GM12878 (cell line): ENCODE results near the gene XRN2. TPM values are rescaled to one million over a fixed set of nuclear protein-coding genes. Genes with fewer than 3 reads are reported as not detected.

Experiments
- ATAC-seq: fragments of 200-7000 bp; cut with Tn5 transposase; 3 replicates; pipeline ENCODE4 v1.9.1; 2020; ENCODE audit warnings: mild to moderate bottlenecking, moderate library complexity
- BruUV-seq: library from RNA; stranded (reverse); fragments of 400-500 nt; replicated peaks from 2 replicates; lab custom pipeline; 2021; lab: Mats Ljungman, UMichigan
- CTCF ChIA-PET: fragments of 300-600 bp; sonication (Branson Sonifier 250); formaldehyde crosslinking; extraction: SDS; loops from one replicate; lab custom pipeline; 2021; ENCODE audit warnings: inconsistent platforms; lab: Yijun Ruan, JAX
- POLR2A ChIA-PET: fragments of 350-600 bp; formaldehyde crosslinking; extraction: SDS; loops from one replicate; lab custom pipeline; 2021; ENCODE audit warnings: inconsistent platforms; lab: Charles Lee
- RAD21 ChIA-PET: fragments of 300-600 bp; sonication (Branson Sonifier 250); formaldehyde crosslinking; loops from one replicate; lab custom pipeline; 2023; ENCODE audit warnings: antibody characterized with exemption; ENCODE audit not compliant: unreplicated experiment; lab: Charles Lee
- SMC1A ChIA-PET: fragments of 300-600 bp; sonication (Branson Sonifier 250); formaldehyde crosslinking; loops from one replicate; lab custom pipeline; 2023; ENCODE audit not compliant: unreplicated experiment, uncharacterized antibody; lab: Charles Lee
- DNase-seq: peaks from one replicate; pipeline ENCODE4 v3.0.0-alpha.2; 2011; ENCODE audit warnings: low read depth, low spot score
- FAIRE-seq: peaks from 3 replicates; lab custom pipeline; 2011; peaks lifted over from hg19 to GRCh38; lab: Jason Lieb, UNC
- H2AFZ ChIP-seq: 2 replicates; pipeline ENCODE4 v1.6.0; 2011; ENCODE audit warnings: low read depth, low read length, control low read depth; ENCODE audit not compliant: control insufficient read depth
- H3K27ac ChIP-seq: 2 replicates; pipeline ENCODE4 v1.5.1; 2011; ENCODE audit warnings: control low read depth; ENCODE audit not compliant: control insufficient read depth, insufficient read depth
- H3K27me3 ChIP-seq, 2 experiments: replicated peaks in 1 of 2; 2 replicates each; pipeline versions ENCODE4 v1.6.0 to v1.6.1; 2011; ENCODE audit warnings: low read length in 1 of 2; ENCODE audit not compliant: control insufficient read depth in 2 of 2, insufficient read depth in 2 of 2
- H3K36me3 ChIP-seq, 2 experiments: 2 replicates each; pipeline ENCODE4 v1.5.1; 2011; ENCODE audit warnings: low read length in 1 of 2; ENCODE audit not compliant: control insufficient read depth in 2 of 2, insufficient read depth in 2 of 2
- H3K4me1 ChIP-seq: 2 replicates; pipeline ENCODE4 v1.6.1; 2011; ENCODE audit warnings: mild to moderate bottlenecking, low read length, moderate library complexity, mixed read lengths; ENCODE audit not compliant: control insufficient read depth, insufficient read depth
- H3K4me2 ChIP-seq: 2 replicates; pipeline ENCODE4 v1.6.0; 2011; ENCODE audit warnings: control low read depth; ENCODE audit not compliant: control insufficient read depth, insufficient read depth
- H3K4me3 ChIP-seq: fragments of 200-600 bp; sonication (generic); 2 replicates; pipeline ENCODE4 v1.5.1; 2016
- H3K79me2 ChIP-seq: 2 replicates; pipeline ENCODE4 v1.6.0; 2011; ENCODE audit warnings: low read length; ENCODE audit not compliant: control insufficient read depth, insufficient read depth
- H3K9ac ChIP-seq: 2 replicates; pipeline ENCODE4 v1.8.0; 2011; ENCODE audit warnings: low read length, control low read depth, mixed read lengths; ENCODE audit not compliant: control insufficient read depth, insufficient read depth
- H3K9me3 ChIP-seq: replicated peaks from 3 replicates; pipeline ENCODE4 v1.5.1; 2011; ENCODE audit warnings: mild to moderate bottlenecking, low read length; ENCODE audit not compliant: control insufficient read depth, insufficient read depth
- H4K20me1 ChIP-seq: 2 replicates; pipeline ENCODE4 v1.6.0; 2011; ENCODE audit not compliant: control insufficient read depth, insufficient read depth
- ATF3 ChIP-seq: IDR thresholded peaks from 2 replicates; pipeline ENCODE4 v1.6.1; 2011; ENCODE audit warnings: low read depth, mild to moderate bottlenecking, low read length, moderate library complexity, borderline replicate concordance; ENCODE audit errors: extremely low read depth
- BMI1 ChIP-seq: fragments of 450-650 bp; IDR thresholded peaks from 2 replicates; pipeline ENCODE4 v1.6.1; 2016; ENCODE audit warnings: mild to moderate bottlenecking, moderate library complexity, borderline replicate concordance
- CREB1 ChIP-seq: IDR thresholded peaks from 2 replicates; pipeline ENCODE4 v1.6.1; 2012; ENCODE audit warnings: low read depth, mild to moderate bottlenecking, inconsistent platforms
- DPF2 ChIP-seq: fragments of 450-650 bp; IDR thresholded peaks from 2 replicates; pipeline ENCODE4 v1.6.1; 2017; ENCODE audit warnings: mild to moderate bottlenecking
- IKZF1 ChIP-seq: fragments of 450-650 bp; conservative IDR thresholded peaks from 2 replicates; pipeline ENCODE4 v1.6.1; 2017; ENCODE audit warnings: antibody characterized with exemption, mild to moderate bottlenecking
- KDM1A ChIP-seq: fragments of 200-600 bp; sonication (generic); IDR thresholded peaks from 2 replicates; pipeline ENCODE4 v1.6.1; 2016; ENCODE audit warnings: borderline replicate concordance
- MEF2A ChIP-seq: IDR thresholded peaks from 2 replicates; pipeline ENCODE4 v1.6.1; 2011; ENCODE audit warnings: low read depth, mild to moderate bottlenecking, low read length, moderate library complexity; ENCODE audit not compliant: insufficient read depth
- MTA3 ChIP-seq: IDR thresholded peaks from 2 replicates; pipeline ENCODE4 v1.6.1; 2012; ENCODE audit warnings: low read length, inconsistent platforms, borderline replicate concordance
- NBN ChIP-seq: fragments of 450-650 bp; IDR thresholded peaks from 2 replicates; pipeline ENCODE4 v1.6.1; 2016
- NFIC ChIP-seq: IDR thresholded peaks from 2 replicates; pipeline ENCODE4 v1.6.1; 2012; ENCODE audit warnings: low read depth, mild to moderate bottlenecking, inconsistent platforms, low read length, moderate library complexity
- NFYA ChIP-seq: IDR thresholded peaks from 2 replicates; pipeline ENCODE4 v1.6.1; 2011; ENCODE audit warnings: low read depth, mild to moderate bottlenecking, low read length, improper control_type of control experiment, borderline replicate concordance
- RB1 ChIP-seq: fragments of 450-650 bp; formaldehyde crosslinking; IDR thresholded peaks from 2 replicates; pipeline ENCODE4 v1.6.1; 2017; ENCODE audit warnings: mild to moderate bottlenecking, borderline replicate concordance
- SIX5 ChIP-seq: IDR thresholded peaks from 2 replicates; pipeline ENCODE4 v1.6.1; 2011; ENCODE audit warnings: mild to moderate bottlenecking, low read depth, low read length, moderate library complexity; ENCODE audit not compliant: severe bottlenecking
- SREBF2 ChIP-seq: IDR thresholded peaks from 2 replicates; pipeline ENCODE4 v1.6.1; 2012; ENCODE audit warnings: mild to moderate bottlenecking, low read length
- YBX1 ChIP-seq: fragments of 450-650 bp; IDR thresholded peaks from 2 replicates; pipeline ENCODE4 v1.6.1; 2016; ENCODE audit warnings: antibody characterized with exemption
- WGBS: methylation state at CpG from one replicate; pipeline ENCODE4 v1.1.6; 2016; ENCODE audit warnings: low lambda C conversion rate; ENCODE audit not compliant: insufficient replicate concordance, insufficient coverage; ENCODE audit errors: missing lambda C conversion rate; 5-methylcytosine and 5-hydroxymethylcytosine counted together
- in situ Hi-C: fragments of 300-500 bp; cut with MboI; formaldehyde crosslinking; loops from 9 replicates; pipeline ENCODE4 v1.14.3; 2018; ENCODE audit warnings: mixed read lengths
- intact Hi-C: fragments of 100-400 bp; cut with micrococcal nuclease; formaldehyde crosslinking; loops from one replicate; pipeline ENCODE4 v1.14.2; 2022; ENCODE audit not compliant: unreplicated experiment
- polyA plus RNA-seq, 11 experiments: library from polyadenylated mRNA; depleted of rRNA in 4 of 11; unstranded in 6 of 11; stranded (reverse) in 5 of 11; fragments of >200 nt; fragmentation: Nextera tagmentation in 4 of 11; fragmentation: Illumina TruSeq in 1 of 11; extraction: Ambion mirVana in 4 of 11; extraction: Trizol in 1 of 11; gene quantifications; 1 replicate in 1 of 11; 2 replicates in 10 of 11; pipeline versions ENCODE4 v1.2.1 to v1.2.3, GENCODE V29; 2011 to 2016; ENCODE audit warnings: inconsistent platforms in 2 of 11, missing spikeins in 2 of 11, low read depth in 1 of 11
- total RNA-seq, 4 experiments: library from RNA; depleted of rRNA in 3 of 4; stranded (reverse); fragments of >200 nt in 3 of 4; fragmentation: Illumina TruSeq in 1 of 4; extraction: Trizol in 1 of 4; gene quantifications; 2 replicates each; pipeline versions ENCODE4 v1.2.1 to v1.2.3, GENCODE V29; 2013 to 2021

Gene XRN2
- total and polyA plus RNA-seq, 10 of the 15 experiments (the other 5 are each of a cell fraction or from before 2014, with no cell fraction given), result 59.7 to 97.8 (median 75.6) TPM

GRCh38 chr20:21278829-21279228, 24.3 kb upstream of the XRN2 start:
- TF ChIP-seq KDM1A (no peak), YBX1 (no peak), MTA3 (no peak), SIX5 (no peak), MEF2A (no peak), NFYA (no peak), NBN (no peak), BMI1 (no peak), NFIC (no peak), SREBF2 (no peak), RB1 (no peak), IKZF1 (no peak), CREB1 (no peak), ATF3 (no peak), DPF2 (no peak)
- H3K27me3 ChIP-seq, result no peaks in the 10 kb centered on the region
- ChIA-PET SMC1A (interaction anchor here (1.1 kb wide), 1 partner anchor 11 kb away, joined by 3 read pairs; no protein-coding TSS in a partner anchor), POLR2A (no interaction called here), RAD21 (no interaction called here), CTCF (no interaction called here)
- peaks cover 14% of the 10 kb centered on the region for H3K4me1 ChIP-seq
- no peak overlapping the region for H3K4me2 ChIP-seq
- FAIRE-seq (no peak), ATAC-seq (no peak), DNase-seq (no peak)
- no peaks in the 10 kb centered on the region for H3K36me3 ChIP-seq
- no peaks in the 10 kb centered on the region for H3K9me3 ChIP-seq
- H4K20me1 ChIP-seq, result no peaks in the 10 kb centered on the region
- in situ Hi-C loops, result no loop called here
- BruUV-seq, result no TSS peak
- H3K4me3 ChIP-seq, result no peak overlapping the region
- intact Hi-C loops, result no loop called here
- H3K9ac ChIP-seq, result no peak overlapping the region
- H3K79me2 ChIP-seq, result no peaks in the 10 kb centered on the region
- H3K27ac ChIP-seq, result no peak overlapping the region
- 77% methylated on average over 2 of the region's 2 CpGs for WGBS
- H2AFZ ChIP-seq, result no peak overlapping the region
